H1 (cell line): ENCODE results near the gene MCCC1. TPM values are rescaled to one million over a fixed set of nuclear protein-coding genes. Genes with fewer than 3 reads are reported as not detected.

Experiments
- CTCF ChIA-PET: fragments of 300-600 bp; sonication (Branson Sonifier 250); formaldehyde crosslinking; loops from one replicate; lab custom pipeline; 2021; ENCODE audit not compliant: partially characterized antibody; lab: Charles Lee
- POLR2A ChIA-PET: fragments of 300-600 bp; sonication (Branson Sonifier 250); formaldehyde crosslinking; loops from one replicate; lab custom pipeline; 2021; ENCODE audit warnings: inconsistent platforms; ENCODE audit not compliant: partially characterized antibody; lab: Charles Lee
- DNase-seq, 2 experiments: peaks; one replicate each; pipeline versions ENCODE4 v3.0.0 to v3.0.0-alpha.2; 2010 to 2022; ENCODE audit warnings: low spot score in 2 of 2, low read depth in 1 of 2, mixed read lengths in 1 of 2
- FAIRE-seq: peaks from 2 replicates; lab custom pipeline; 2011; peaks lifted over from hg19 to GRCh38; lab: Jason Lieb, UNC
- H2AFZ ChIP-seq: 2 replicates; pipeline ENCODE4 v1.8.1; 2012; ENCODE audit warnings: low read length, inconsistent platforms
- H2AK5ac ChIP-seq: 2 replicates; pipeline ENCODE4 v1.6.1; 2013; ENCODE audit warnings: low read depth, low read length
- H2BK120ac ChIP-seq: replicated peaks from 2 replicates; pipeline ENCODE3; 2013; ENCODE audit warnings: low read depth, low read length, inconsistent platforms
- H2BK12ac ChIP-seq: 2 replicates; pipeline ENCODE4 v1.6.1; 2013; ENCODE audit warnings: low read depth, low read length
- H2BK15ac ChIP-seq: 2 replicates; pipeline ENCODE4 v1.6.1; 2013; ENCODE audit warnings: low read length
- H2BK20ac ChIP-seq: 2 replicates; pipeline ENCODE4 v1.6.1; 2013; ENCODE audit warnings: low read length
- H2BK5ac ChIP-seq: 2 replicates; pipeline ENCODE4 v1.6.1; 2013; ENCODE audit warnings: low read depth, low read length
- H3K14ac ChIP-seq: 2 replicates; pipeline ENCODE4 v1.6.1; 2013; ENCODE audit warnings: inconsistent platforms; ENCODE audit not compliant: insufficient read length
- H3K18ac ChIP-seq: 2 replicates; pipeline ENCODE4 v1.6.1; 2013; ENCODE audit warnings: low read length; ENCODE audit errors: extremely low read depth
- H3K23ac ChIP-seq: 2 replicates; pipeline ENCODE4 v1.6.1; 2013; ENCODE audit warnings: inconsistent platforms; ENCODE audit not compliant: insufficient read length
- H3K23me2 ChIP-seq: 2 replicates; pipeline ENCODE4 v1.6.1; 2013; ENCODE audit warnings: low read depth, low read length
- H3K27ac ChIP-seq: 2 replicates; pipeline ENCODE4 v1.6.1; 2011; ENCODE audit warnings: low read depth, low read length, inconsistent platforms
- H3K27me3 ChIP-seq, 4 experiments: replicated peaks in 1 of 4; 1 replicate in 1 of 4; 2 replicates in 3 of 4; pipeline versions ENCODE4 v1.6.1 to v1.8.1; 2011 to 2013; ENCODE audit warnings: low read length in 3 of 4, mild to moderate bottlenecking in 3 of 4, inconsistent platforms in 2 of 4, mixed read lengths in 2 of 4, moderate library complexity in 1 of 4; ENCODE audit not compliant: control insufficient read depth in 3 of 4, insufficient read depth in 3 of 4; ENCODE audit errors: extremely low read depth in 1 of 4
- H3K36me3 ChIP-seq, 4 experiments: 2 replicates each; pipeline versions ENCODE4 v1.6.1 to v1.8.1; 2011 to 2013; ENCODE audit warnings: mild to moderate bottlenecking in 4 of 4, low read length in 3 of 4, moderate library complexity in 2 of 4, control low read depth in 1 of 4, inconsistent platforms in 1 of 4; ENCODE audit not compliant: insufficient read depth in 4 of 4, control insufficient read depth in 2 of 4
- H3K4ac ChIP-seq: replicated peaks from 2 replicates; pipeline ENCODE3; 2013; ENCODE audit warnings: low read length, low read depth, mixed read lengths, inconsistent platforms; ENCODE audit not compliant: insufficient read length
- H3K4me1 ChIP-seq, 4 experiments: replicated peaks in 1 of 4; 1 replicate in 1 of 4; 2 replicates in 3 of 4; pipeline versions ENCODE4 v1.6.1 to v1.8.1; 2011 to 2013; ENCODE audit warnings: low read length in 3 of 4, inconsistent platforms in 2 of 4, mixed read lengths in 1 of 4; ENCODE audit not compliant: insufficient read depth in 4 of 4, control insufficient read depth in 3 of 4
- H3K4me2 ChIP-seq, 2 experiments: 2 replicates each; pipeline versions ENCODE4 v1.6.1 to v1.8.1; 2011 to 2013; ENCODE audit warnings: low read depth in 2 of 2, low read length in 2 of 2, control low read depth in 1 of 2, inconsistent platforms in 1 of 2, mild to moderate bottlenecking in 1 of 2; ENCODE audit not compliant: insufficient read depth in 1 of 2
- H3K4me3 ChIP-seq, 4 experiments: fragments of 200-600, 300-600 bp in 1 of 4; sonication (generic), shearing (Covaris generic), sonication (Bioruptor Twin) in 1 of 4; 2 replicates each; pipeline versions ENCODE4 v1.5.1 to v1.8.1; 2011 to 2016; ENCODE audit warnings: low read length in 4 of 4, low read depth in 3 of 4, control low read depth in 2 of 4, inconsistent platforms in 2 of 4, mild to moderate bottlenecking in 2 of 4, mixed read lengths in 1 of 4, moderate library complexity in 1 of 4; ENCODE audit not compliant: insufficient read depth in 2 of 4; ENCODE audit errors: extremely low read depth in 1 of 4
- H3K56ac ChIP-seq: replicated peaks from 2 replicates; pipeline ENCODE3; 2013; ENCODE audit warnings: low read depth, mild to moderate bottlenecking, mixed read lengths, low read length, inconsistent platforms; ENCODE audit not compliant: insufficient read length
- H3K79me1 ChIP-seq: 2 replicates; pipeline ENCODE4 v1.6.1; 2013; ENCODE audit warnings: low read depth, low read length, control low read depth
- H3K79me2 ChIP-seq, 2 experiments: 2 replicates each; pipeline versions ENCODE4 v1.6.1 to v1.8.1; 2012 to 2013; ENCODE audit warnings: low read length in 2 of 2, mild to moderate bottlenecking in 2 of 2, inconsistent platforms in 1 of 2; ENCODE audit not compliant: insufficient read depth in 2 of 2, control insufficient read depth in 1 of 2
- H3K9ac ChIP-seq, 4 experiments: replicated peaks in 1 of 4; 1 replicate in 1 of 4; 2 replicates in 3 of 4; pipeline versions ENCODE4 v1.6.1 to v1.8.1; 2011 to 2013; ENCODE audit warnings: low read depth in 3 of 4, low read length in 3 of 4, control low read depth in 2 of 4, mild to moderate bottlenecking in 2 of 4, moderate library complexity in 2 of 4, inconsistent platforms in 1 of 4; ENCODE audit errors: extremely low read depth in 1 of 4
- H3K9me3 ChIP-seq, 2 experiments: 2 replicates each; pipeline versions ENCODE4 v1.6.1 to v1.8.1; 2012 to 2013; ENCODE audit warnings: mild to moderate bottlenecking in 2 of 2, moderate library complexity in 2 of 2, control low read depth in 1 of 2, inconsistent platforms in 1 of 2, low read depth in 1 of 2, low read length in 1 of 2, mixed read lengths in 1 of 2; ENCODE audit not compliant: insufficient read depth in 2 of 2
- H4K20me1 ChIP-seq, 2 experiments: replicated peaks in 1 of 2; 2 replicates each; pipeline versions ENCODE3 to v1.8.1; 2011 to 2013; ENCODE audit warnings: inconsistent platforms in 2 of 2, low read length in 2 of 2, mild to moderate bottlenecking in 1 of 2; ENCODE audit not compliant: insufficient read depth in 2 of 2, control insufficient read depth in 1 of 2
- H4K5ac ChIP-seq: 2 replicates; pipeline ENCODE4 v1.6.1; 2013; ENCODE audit warnings: low read length, low read depth, mixed read lengths, inconsistent platforms; ENCODE audit not compliant: insufficient read length
- H4K8ac ChIP-seq: 2 replicates; pipeline ENCODE4 v1.8.0; 2013; ENCODE audit warnings: mild to moderate bottlenecking, moderate library complexity, low read length, inconsistent platforms; ENCODE audit not compliant: insufficient read depth; ENCODE audit errors: extremely low read depth
- H4K91ac ChIP-seq: replicated peaks from 2 replicates; pipeline ENCODE3; 2013; ENCODE audit warnings: low read length, mixed read lengths, inconsistent platforms; ENCODE audit not compliant: insufficient read length
- SIRT6 ChIP-seq: IDR thresholded peaks from one replicate; pipeline ENCODE4 v1.7.1; 2012; ENCODE audit warnings: low read length, inconsistent platforms
- WGBS, 2 experiments: shearing (Covaris generic) in 1 of 2; methylation state at CpG; one replicate each; pipeline versions ENCODE4 v1.1.6 to v1.1.7; 2013 to 2015; ENCODE audit warnings: low lambda C conversion rate in 2 of 2, mixed read lengths in 2 of 2, inconsistent platforms in 1 of 2, low coverage in 1 of 2, missing lambda C conversion rate in 1 of 2; ENCODE audit not compliant: insufficient replicate concordance in 2 of 2, insufficient coverage in 1 of 2, insufficient read length in 1 of 2; ENCODE audit errors: extremely low coverage in 1 of 2, missing lambda C conversion rate in 1 of 2; 5-methylcytosine and 5-hydroxymethylcytosine counted together
- polyA plus RNA-seq, 7 experiments: library from polyadenylated mRNA; depleted of rRNA in 3 of 7; stranded (reverse) in 5 of 7; unstranded in 2 of 7; fragments of >200 nt in 5 of 7; fragments of 200-250 nt in 2 of 7; gene quantifications; 1 replicate in 5 of 7; 2 replicates in 1 of 7; 4 replicates in 1 of 7; pipeline versions ENCODE4 v1.2.1 to v1.2.3, GENCODE V29; 2011 to 2013; ENCODE audit warnings: missing spikeins in 2 of 7, mixed read lengths in 2 of 7
- total RNA-seq: library from RNA; stranded (reverse); fragmentation: NEBNext Ultra II Directional; extraction: Animal tissue kit (Norgen Biotek cat#: 25700); gene quantifications from 2 replicates; pipeline ENCODE4 v1.2.1, GENCODE V29; 2021
- TF ChIP-seq, protein P1 (sequence below): IDR thresholded peaks from 2 replicates; pipeline ENCODE4 v1.6.1; 2012; ENCODE audit warnings: inconsistent platforms

The MCCC1 gene
- total and polyA plus RNA-seq, 2 of the 8 experiments (the other 6 are each of a cell fraction or from before 2014, with no cell fraction given) = 10.8 to 21.5 TPM

DNA sequence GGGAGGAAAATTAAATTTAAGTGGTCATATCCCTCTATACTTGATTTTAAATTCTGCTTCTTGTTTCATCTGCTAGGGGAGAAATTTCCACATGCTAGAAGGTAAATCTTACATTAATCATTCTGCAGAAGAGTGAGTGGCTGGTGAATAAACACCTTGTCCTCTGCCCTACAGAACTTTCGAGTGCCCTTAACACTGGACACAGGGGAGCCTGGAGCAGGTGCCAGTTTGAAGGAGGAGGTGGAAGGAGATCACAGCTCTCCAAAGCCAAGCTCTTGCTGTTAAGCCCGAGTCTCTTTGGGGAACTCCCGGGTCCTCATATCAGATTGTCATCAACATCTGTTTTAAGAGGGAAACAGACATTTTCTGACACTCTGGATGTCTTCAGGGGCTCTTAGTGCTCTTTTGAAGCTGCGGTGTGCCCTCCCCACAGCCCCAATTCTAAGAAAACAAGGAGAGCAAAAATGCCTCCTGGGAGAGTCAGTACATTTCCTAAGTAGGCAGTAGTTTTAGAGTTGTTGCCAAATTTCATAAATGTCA, 32.0 kb upstream of the MCCC1 start:
- H2BK15ac ChIP-seq = no peak overlapping the region
- H3K4me1 ChIP-seq = no peaks in the 10 kb centered on the region; a peak in 1 of 7 replicates
- H3K4ac ChIP-seq = no peak overlapping the region
- H3K36me3 ChIP-seq = no peaks in the 10 kb centered on the region
- H3K9ac ChIP-seq = no peak overlapping the region
- H3K4me3 ChIP-seq = no peak overlapping the region
- ChIA-PET CTCF (interaction anchor here (0.9 to 3.0 kb wide), 2 partner anchors 9 to 386 kb away, joined by 3 to 16 read pairs; no protein-coding TSS in a partner anchor), POLR2A (interaction anchor here (0.7 kb wide), 1 partner anchor 230 kb away, joined by 3 read pairs; no protein-coding TSS in a partner anchor)
- no peak overlapping the region for H3K56ac ChIP-seq
- H3K23me2 ChIP-seq = no peaks in the 10 kb centered on the region
- H3K79me2 ChIP-seq = no peaks in the 10 kb centered on the region
- DNase-seq = no peak
- no peaks in the 10 kb centered on the region for H3K27me3 ChIP-seq
- no peak overlapping the region for H3K23ac ChIP-seq
- H3K18ac ChIP-seq = no peak overlapping the region
- peaks cover 0 to 3% of the 10 kb centered on the region in 2 experiments; a peak in 1 of 4 replicates for H3K9me3 ChIP-seq
- WGBS, 2 experiments = 89% methylated on average over 4 of the region's 4 CpGs; no CpG with 5 or more reads in 1 of the 2 experiments
- FAIRE-seq = no peak
- no peak for TF ChIP-seq SIRT6
- TF ChIP-seq, protein P1, sequence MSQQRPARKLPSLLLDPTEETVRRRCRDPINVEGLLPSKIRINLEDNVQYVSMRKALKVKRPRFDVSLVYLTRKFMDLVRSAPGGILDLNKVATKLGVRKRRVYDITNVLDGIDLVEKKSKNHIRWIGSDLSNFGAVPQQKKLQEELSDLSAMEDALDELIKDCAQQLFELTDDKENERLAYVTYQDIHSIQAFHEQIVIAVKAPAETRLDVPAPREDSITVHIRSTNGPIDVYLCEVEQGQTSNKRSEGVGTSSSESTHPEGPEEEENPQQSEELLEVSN = no peak
- no peak overlapping the region for H2BK20ac ChIP-seq
- H4K91ac ChIP-seq = no peak overlapping the region
- H2BK12ac ChIP-seq = no peak overlapping the region
- no peak overlapping the region for H2BK120ac ChIP-seq
- no peak overlapping the region for H3K4me2 ChIP-seq
- no peak overlapping the region for H2BK5ac ChIP-seq
- H4K20me1 ChIP-seq = no peaks in the 10 kb centered on the region
- no peak overlapping the region for H3K14ac ChIP-seq
- H4K5ac ChIP-seq = no peak overlapping the region
- no peaks in the 10 kb centered on the region for H3K79me1 ChIP-seq
- H4K8ac ChIP-seq = no peak overlapping the region
- H3K27ac ChIP-seq = no peak overlapping the region
- no peak overlapping the region for H2AFZ ChIP-seq
- H2AK5ac ChIP-seq = no peak overlapping the region
